K562 (cell line): Measurements from ENCODE around the gene POU2F1. TPM values are rescaled to one million over a fixed set of nuclear protein-coding genes. Genes with fewer than 3 reads are reported as not detected.

ENCODE experiments used
- HSF4 ChIP-seq: fragments of 250-450 bp; sonication (Bioruptor Pico); IDR thresholded peaks from 2 replicates; pipeline ENCODE4 v2.1.2; 2022; ENCODE audit warnings: mild to moderate bottlenecking, moderate library complexity, borderline replicate concordance
- JUN ChIP-seq, 2 experiments: sonication (generic) in 1 of 2; formaldehyde crosslinking in 1 of 2; IDR thresholded peaks; 2 replicates each; pipeline versions ENCODE4 v1.6.1 to v1.8.0; 2012 to 2022; ENCODE audit warnings: borderline replicate concordance in 2 of 2, mild to moderate bottlenecking in 2 of 2, improper control_type of control experiment in 1 of 2, low read depth in 1 of 2, low read length in 1 of 2, missing genetic modification reagents in 1 of 2
- KAT7 ChIP-seq: sonication (generic); formaldehyde crosslinking; IDR thresholded peaks from 2 replicates; pipeline ENCODE4 v1.8.0; 2022; ENCODE audit warnings: missing genetic modification reagents, mild to moderate bottlenecking, borderline replicate concordance
- NEUROD1 ChIP-seq: fragments of 150-350 bp; IDR thresholded peaks from 2 replicates; pipeline ENCODE4 v1.6.1; 2014; ENCODE audit warnings: borderline replicate concordance, low read length, low read depth; ENCODE audit not compliant: partially characterized antibody
- ZBED1 ChIP-seq: IDR thresholded peaks from 2 replicates; pipeline ENCODE4 v1.6.1; 2014
- ZKSCAN8 ChIP-seq: fragments of 200-800 bp; sonication (Bioruptor generic); IDR thresholded peaks from 2 replicates; pipeline ENCODE4 v1.6.1; 2016; ENCODE audit warnings: missing genetic modification characterization, missing compliant biosample characterization
- ZNF780A ChIP-seq: fragments of 250-450 bp; sonication (Bioruptor Pico); IDR thresholded peaks from 2 replicates; pipeline ENCODE4 v1.5.0; 2021; ENCODE audit warnings: mild to moderate bottlenecking
- ZNF79 ChIP-seq: fragments of 250-450 bp; sonication (Bioruptor Pico); IDR thresholded peaks from 2 replicates; pipeline ENCODE4 v1.4.0; 2020; ENCODE audit warnings: low read depth, mild to moderate bottlenecking, moderate library complexity
- ZSCAN32 ChIP-seq: fragments of 450-650 bp; formaldehyde crosslinking; IDR thresholded peaks from 2 replicates; pipeline ENCODE4 v1.4.0; 2020; ENCODE audit warnings: mild to moderate bottlenecking, moderate library complexity
- polyA plus RNA-seq, 8 experiments: library from polyadenylated mRNA; depleted of rRNA in 4 of 8; stranded (reverse) in 5 of 8; unstranded in 3 of 8; fragments of >200 nt; fragmentation: Nextera tagmentation in 2 of 8; fragmentation: Illumina TruSeq in 1 of 8; extraction: Ambion mirVana in 2 of 8; extraction: Trizol in 1 of 8; gene quantifications; 2 replicates each; pipeline versions ENCODE4 v1.2.1 to v1.2.3, GENCODE V29; 2011 to 2014; ENCODE audit warnings: inconsistent platforms in 1 of 8, missing spikeins in 1 of 8
- total RNA-seq, 7 experiments: library from RNA; depleted of rRNA in 6 of 7; stranded (reverse); fragments of >200 nt in 6 of 7; fragmentation: Illumina TruSeq in 2 of 7; extraction: Trizol in 2 of 7; gene quantifications; 2 replicates each; pipeline versions ENCODE4 v1.2.1 to v1.2.3, GENCODE V29; 2011 to 2021; ENCODE audit warnings: low replicate concordance in 1 of 7
- TF ChIP-seq, protein P1 (sequence below): sonication (generic); formaldehyde crosslinking; IDR thresholded peaks from 2 replicates; pipeline ENCODE4 v1.8.1; 2022; ENCODE audit warnings: missing genetic modification reagents

POU2F1 gene
- total and polyA plus RNA-seq, 9 of the 15 experiments (the other 6 are each of a cell fraction or from before 2014, with no cell fraction given): 2.6 to 22.3 (median 8.8) TPM

DNA sequence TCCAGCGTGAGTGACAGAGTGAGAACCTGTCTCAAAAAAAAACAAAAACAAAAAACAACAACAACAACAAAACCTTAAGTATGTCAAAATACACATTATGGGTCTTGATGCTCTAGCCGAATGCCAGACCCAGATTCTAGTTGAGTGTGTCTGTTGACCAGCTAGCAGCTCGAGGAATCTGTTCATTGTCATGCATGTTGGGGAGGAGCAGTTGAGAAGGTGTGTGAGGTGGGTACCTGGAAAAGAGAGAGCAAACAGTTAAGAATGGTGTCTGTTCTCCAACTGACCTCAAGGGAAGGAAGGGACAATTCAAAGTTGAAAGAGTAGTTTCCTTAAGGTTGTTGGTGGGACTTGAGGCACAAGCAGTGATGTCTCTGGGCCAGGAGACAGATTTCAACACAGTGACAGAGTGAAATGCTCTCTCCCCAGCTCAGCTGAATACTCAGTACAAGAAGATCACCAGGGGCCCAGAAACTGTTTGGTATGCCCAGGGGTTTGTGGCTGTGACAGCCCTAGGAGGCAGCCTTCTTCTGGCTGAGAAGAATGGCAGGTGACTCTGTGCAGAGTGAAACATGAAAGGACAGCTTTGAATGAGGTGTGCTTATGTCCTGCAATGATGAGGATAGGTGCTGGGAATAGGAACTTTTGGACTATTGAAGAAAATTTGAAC is 14.4 kb upstream of the POU2F1 start (continued):
- TF ChIP-seq JUN (IDR thresholded peaks at IDR 0.05; ENCODE audit: borderline replicate concordance, low read depth, low read length): no peak
- no peak for TF ChIP-seq JUN (CRISPR knock-in tag; IDR thresholded peaks at IDR 0.05; ENCODE audit: borderline replicate concordance)
- no peak for TF ChIP-seq ZKSCAN8 (CRISPR knock-in tag)
- TF ChIP-seq, protein P1, sequence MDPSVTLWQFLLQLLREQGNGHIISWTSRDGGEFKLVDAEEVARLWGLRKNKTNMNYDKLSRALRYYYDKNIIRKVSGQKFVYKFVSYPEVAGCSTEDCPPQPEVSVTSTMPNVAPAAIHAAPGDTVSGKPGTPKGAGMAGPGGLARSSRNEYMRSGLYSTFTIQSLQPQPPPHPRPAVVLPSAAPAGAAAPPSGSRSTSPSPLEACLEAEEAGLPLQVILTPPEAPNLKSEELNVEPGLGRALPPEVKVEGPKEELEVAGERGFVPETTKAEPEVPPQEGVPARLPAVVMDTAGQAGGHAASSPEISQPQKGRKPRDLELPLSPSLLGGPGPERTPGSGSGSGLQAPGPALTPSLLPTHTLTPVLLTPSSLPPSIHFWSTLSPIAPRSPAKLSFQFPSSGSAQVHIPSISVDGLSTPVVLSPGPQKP (CRISPR knock-in tag): no peak
- no peak for TF ChIP-seq ZNF79 (CRISPR knock-in tag)
- no peak for TF ChIP-seq NEUROD1
- TF ChIP-seq KAT7 (CRISPR knock-in tag): no peak
- TF ChIP-seq ZBED1: no peak
- no peak for TF ChIP-seq ZNF780A
- TF ChIP-seq HSF4 (CRISPR knock-in tag): no peak
- TF ChIP-seq ZSCAN32 (CRISPR knock-in tag): no peak
- TF ChIP-seq, all 486 proteins: peak for 0
